ENCODE data around the gene FUNDC2.
A peak's percentile ranks its signal among the peaks of the same experiment; 100 is the strongest.

FUNDC2 gene

DNA sequence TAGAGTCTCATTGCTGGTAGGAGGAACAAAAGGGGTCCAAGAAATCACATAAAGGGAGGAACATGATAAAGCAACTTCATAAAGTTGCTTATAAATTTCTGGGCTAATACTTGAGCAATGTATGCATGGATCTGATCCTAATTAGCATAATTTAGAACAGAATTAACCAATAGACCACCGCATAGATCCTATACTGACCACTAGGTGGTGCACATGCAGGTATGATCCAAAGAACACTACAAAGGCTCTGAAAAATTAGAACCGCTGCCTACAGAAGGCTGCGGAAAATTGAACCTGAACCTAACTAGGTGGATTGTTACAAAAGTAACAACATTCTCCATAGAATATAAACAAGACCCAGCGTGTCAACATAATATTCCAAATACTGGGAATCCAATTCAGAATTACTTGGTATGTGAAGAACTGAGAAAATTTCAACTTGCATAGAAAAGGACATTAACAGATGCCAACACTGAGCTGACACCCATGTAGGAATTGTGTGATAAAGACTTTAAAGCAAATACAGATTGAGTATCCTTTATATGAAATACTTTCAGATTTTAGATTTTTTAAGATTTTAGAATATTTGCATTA lies 67.9 kb downstream of the FUNDC2 start:
- CTCF ChIA-PET, result interaction anchor here (0.7 to 3.1 kb wide), 13 partner anchors 8 to 123 kb away, joined by 3 to 27 read pairs (median 4); no protein-coding TSS in a partner anchor
- POLR2A ChIA-PET, result no interaction called here

DNA sequence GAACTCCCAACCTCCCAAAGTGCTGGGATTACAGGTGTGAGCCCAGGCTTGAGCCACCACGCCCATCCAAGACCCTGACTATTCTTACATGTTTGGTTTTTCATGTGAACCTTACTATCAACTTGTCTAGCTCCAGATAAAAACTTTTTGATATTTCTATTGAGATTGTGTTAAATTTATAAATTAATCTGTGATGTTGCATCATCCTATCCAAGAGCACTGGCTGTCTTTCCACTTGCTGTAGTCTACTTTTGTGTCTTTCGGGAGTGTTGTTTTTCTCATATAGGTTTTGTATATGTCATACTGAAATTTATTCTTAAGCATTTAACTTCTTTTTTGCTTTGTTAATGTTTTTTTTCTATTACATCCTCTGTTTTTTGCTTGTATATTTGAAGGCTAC lies 79.3 kb downstream of the FUNDC2 start:
- H3K4me1 ChIP-seq (ENCODE audit: control insufficient read depth, insufficient read depth, low read length), result no peaks in the 10 kb centered on the region
- POLR2A ChIA-PET, result no interaction called here
- H3K9me3 ChIP-seq (ENCODE audit: control insufficient read depth, insufficient read depth, low read depth, low read length), result no peaks in the 10 kb centered on the region
- TF ChIP-seq ZNF549 (tag by site-specific recombination; IDR thresholded peaks at IDR 0.05), result no peak
- no peak for TF ChIP-seq TCF7L2 (IDR thresholded peaks at IDR 0.05; ENCODE audit: borderline replicate concordance, low read depth, low read length)
- no peak for TF ChIP-seq ZNF768 (tag by site-specific recombination; IDR thresholded peaks at IDR 0.05)
- TF ChIP-seq, protein P1, sequence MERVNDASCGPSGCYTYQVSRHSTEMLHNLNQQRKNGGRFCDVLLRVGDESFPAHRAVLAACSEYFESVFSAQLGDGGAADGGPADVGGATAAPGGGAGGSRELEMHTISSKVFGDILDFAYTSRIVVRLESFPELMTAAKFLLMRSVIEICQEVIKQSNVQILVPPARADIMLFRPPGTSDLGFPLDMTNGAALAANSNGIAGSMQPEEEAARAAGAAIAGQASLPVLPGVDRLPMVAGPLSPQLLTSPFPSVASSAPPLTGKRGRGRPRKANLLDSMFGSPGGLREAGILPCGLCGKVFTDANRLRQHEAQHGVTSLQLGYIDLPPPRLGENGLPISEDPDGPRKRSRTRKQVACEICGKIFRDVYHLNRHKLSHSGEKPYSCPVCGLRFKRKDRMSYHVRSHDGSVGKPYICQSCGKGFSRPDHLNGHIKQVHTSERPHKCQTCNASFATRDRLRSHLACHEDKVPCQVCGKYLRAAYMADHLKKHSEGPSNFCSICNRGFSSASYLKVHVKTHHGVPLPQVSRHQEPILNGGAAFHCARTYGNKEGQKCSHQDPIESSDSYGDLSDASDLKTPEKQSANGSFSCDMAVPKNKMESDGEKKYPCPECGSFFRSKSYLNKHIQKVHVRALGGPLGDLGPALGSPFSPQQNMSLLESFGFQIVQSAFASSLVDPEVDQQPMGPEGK (tag by site-specific recombination; IDR thresholded peaks at IDR 0.05), result no peak
- no peak for TF ChIP-seq ZNF10 (tag by site-specific recombination; IDR thresholded peaks at IDR 0.05)
- TF ChIP-seq ZNF175 (tag by site-specific recombination; IDR thresholded peaks at IDR 0.05), result no peak
- TF ChIP-seq ZNF623 (tag by site-specific recombination; IDR thresholded peaks at IDR 0.05), result no peak
- no peak for TF ChIP-seq ZNF48 (tag by site-specific recombination; IDR thresholded peaks at IDR 0.05)
- no peak for TF ChIP-seq ZNF76 (tag by site-specific recombination; IDR thresholded peaks at IDR 0.05; ENCODE audit: borderline replicate concordance, low read depth)
- no peak for TF ChIP-seq KLF10 (tag by site-specific recombination; IDR thresholded peaks at IDR 0.05)
- TF ChIP-seq, protein P2, sequence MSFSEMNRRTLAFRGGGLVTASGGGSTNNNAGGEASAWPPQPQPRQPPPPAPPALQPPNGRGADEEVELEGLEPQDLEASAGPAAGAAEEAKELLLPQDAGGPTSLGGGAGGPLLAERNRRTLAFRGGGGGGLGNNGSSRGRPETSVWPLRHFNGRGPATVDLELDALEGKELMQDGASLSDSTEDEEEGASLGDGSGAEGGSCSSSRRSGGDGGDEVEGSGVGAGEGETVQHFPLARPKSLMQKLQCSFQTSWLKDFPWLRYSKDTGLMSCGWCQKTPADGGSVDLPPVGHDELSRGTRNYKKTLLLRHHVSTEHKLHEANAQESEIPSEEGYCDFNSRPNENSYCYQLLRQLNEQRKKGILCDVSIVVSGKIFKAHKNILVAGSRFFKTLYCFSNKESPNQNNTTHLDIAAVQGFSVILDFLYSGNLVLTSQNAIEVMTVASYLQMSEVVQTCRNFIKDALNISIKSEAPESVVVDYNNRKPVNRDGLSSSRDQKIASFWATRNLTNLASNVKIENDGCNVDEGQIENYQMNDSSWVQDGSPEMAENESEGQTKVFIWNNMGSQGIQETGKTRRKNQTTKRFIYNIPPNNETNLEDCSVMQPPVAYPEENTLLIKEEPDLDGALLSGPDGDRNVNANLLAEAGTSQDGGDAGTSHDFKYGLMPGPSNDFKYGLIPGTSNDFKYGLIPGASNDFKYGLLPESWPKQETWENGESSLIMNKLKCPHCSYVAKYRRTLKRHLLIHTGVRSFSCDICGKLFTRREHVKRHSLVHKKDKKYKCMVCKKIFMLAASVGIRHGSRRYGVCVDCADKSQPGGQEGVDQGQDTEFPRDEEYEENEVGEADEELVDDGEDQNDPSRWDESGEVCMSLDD (tag by site-specific recombination; IDR thresholded peaks at IDR 0.05), result no peak
- TF ChIP-seq EGR2 (tag by site-specific recombination; IDR thresholded peaks at IDR 0.05; ENCODE audit: low read depth), result no peak
- no peak for TF ChIP-seq ZNF266 (tag by site-specific recombination; IDR thresholded peaks at IDR 0.05; ENCODE audit: low read depth)
- no peak for TF ChIP-seq ZNF121 (tag by site-specific recombination; IDR thresholded peaks at IDR 0.05)
- no peak for TF ChIP-seq SP3 (tag by site-specific recombination; IDR thresholded peaks at IDR 0.05)
- TF ChIP-seq ZNF473 (tag by site-specific recombination; IDR thresholded peaks at IDR 0.05), result no peak
- H3K4me3 ChIP-seq (ENCODE audit: low read depth, low read length), result no peak overlapping the region
- CTCF ChIA-PET, result interaction anchor here (0.7 to 4.0 kb wide), 3 partner anchors 12 to 188 kb away, joined by 3 to 27 read pairs (median 3); no protein-coding TSS in a partner anchor
- H3K36me3 ChIP-seq (ENCODE audit: control insufficient read depth in 2 of 2, insufficient read depth in 1 of 2, low read length in 2 of 2), result peaks cover 9 to 13% of the 10 kb centered on the region in 2 experiments
- H3K27ac ChIP-seq (ENCODE audit: extremely low read depth, low read depth, low read length), result no peak overlapping the region

More for the DNA sequence above, 67.9 kb downstream of the FUNDC2 start:
- no peak overlapping the region for H3K27ac ChIP-seq (ENCODE audit: extremely low read depth, low read depth, low read length)
- no peak overlapping the region for H3K4me3 ChIP-seq (ENCODE audit: low read depth, low read length)
- TF ChIP-seq, protein P3, sequence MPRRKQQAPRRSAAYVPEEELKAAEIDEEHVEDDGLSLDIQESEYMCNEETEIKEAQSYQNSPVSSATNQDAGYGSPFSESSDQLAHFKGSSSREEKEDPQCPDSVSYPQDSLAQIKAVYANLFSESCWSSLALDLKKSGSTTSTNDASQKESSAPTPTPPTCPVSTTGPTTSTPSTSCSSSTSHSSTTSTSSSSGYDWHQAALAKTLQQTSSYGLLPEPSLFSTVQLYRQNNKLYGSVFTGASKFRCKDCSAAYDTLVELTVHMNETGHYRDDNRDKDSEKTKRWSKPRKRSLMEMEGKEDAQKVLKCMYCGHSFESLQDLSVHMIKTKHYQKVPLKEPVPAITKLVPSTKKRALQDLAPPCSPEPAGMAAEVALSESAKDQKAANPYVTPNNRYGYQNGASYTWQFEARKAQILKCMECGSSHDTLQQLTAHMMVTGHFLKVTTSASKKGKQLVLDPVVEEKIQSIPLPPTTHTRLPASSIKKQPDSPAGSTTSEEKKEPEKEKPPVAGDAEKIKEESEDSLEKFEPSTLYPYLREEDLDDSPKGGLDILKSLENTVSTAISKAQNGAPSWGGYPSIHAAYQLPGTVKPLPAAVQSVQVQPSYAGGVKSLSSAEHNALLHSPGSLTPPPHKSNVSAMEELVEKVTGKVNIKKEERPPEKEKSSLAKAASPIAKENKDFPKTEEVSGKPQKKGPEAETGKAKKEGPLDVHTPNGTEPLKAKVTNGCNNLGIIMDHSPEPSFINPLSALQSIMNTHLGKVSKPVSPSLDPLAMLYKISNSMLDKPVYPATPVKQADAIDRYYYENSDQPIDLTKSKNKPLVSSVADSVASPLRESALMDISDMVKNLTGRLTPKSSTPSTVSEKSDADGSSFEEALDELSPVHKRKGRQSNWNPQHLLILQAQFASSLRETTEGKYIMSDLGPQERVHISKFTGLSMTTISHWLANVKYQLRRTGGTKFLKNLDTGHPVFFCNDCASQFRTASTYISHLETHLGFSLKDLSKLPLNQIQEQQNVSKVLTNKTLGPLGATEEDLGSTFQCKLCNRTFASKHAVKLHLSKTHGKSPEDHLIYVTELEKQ (tag by site-specific recombination; IDR thresholded peaks at IDR 0.05; ENCODE audit: borderline replicate concordance), result no peak
- TF ChIP-seq ZNF654 (tag by site-specific recombination; IDR thresholded peaks at IDR 0.05; ENCODE audit: low read depth), result peak; percentile 31
- no peaks in the 10 kb centered on the region for H3K9me3 ChIP-seq (ENCODE audit: control insufficient read depth, insufficient read depth, low read depth, low read length)
- H3K36me3 ChIP-seq (ENCODE audit: control insufficient read depth in 2 of 2, insufficient read depth in 1 of 2, low read length in 2 of 2), result peaks cover 25 to 28% of the 10 kb centered on the region in 2 experiments
- no peaks in the 10 kb centered on the region for H3K4me1 ChIP-seq (ENCODE audit: control insufficient read depth, insufficient read depth, low read length)
